Measurements from ENCODE around the gene NRROS.

DNA sequence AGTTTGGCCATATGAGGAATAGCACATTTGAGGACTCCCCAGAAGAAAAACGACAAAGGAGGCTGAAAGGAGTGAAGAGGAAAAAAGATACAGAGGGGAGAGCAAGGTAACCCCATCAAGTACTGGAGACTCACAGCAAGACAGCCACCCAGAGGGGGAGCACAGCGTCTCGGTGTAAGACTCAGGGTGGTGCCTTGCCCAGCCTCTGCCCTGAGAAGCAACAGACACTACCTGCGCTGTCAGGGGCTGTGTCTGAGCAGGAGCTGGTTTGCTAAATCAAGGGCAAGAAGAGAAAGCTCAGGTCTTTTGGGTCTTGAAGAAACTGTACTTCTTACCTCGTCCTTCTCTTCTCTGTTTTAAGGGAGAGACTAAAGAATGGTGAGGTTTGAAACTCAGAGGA, 43.1 kb upstream of the NRROS start:
- no peak for TF ChIP-seq POLR2A (IDR thresholded peaks at IDR 0.05)
- TF ChIP-seq, protein P1, sequence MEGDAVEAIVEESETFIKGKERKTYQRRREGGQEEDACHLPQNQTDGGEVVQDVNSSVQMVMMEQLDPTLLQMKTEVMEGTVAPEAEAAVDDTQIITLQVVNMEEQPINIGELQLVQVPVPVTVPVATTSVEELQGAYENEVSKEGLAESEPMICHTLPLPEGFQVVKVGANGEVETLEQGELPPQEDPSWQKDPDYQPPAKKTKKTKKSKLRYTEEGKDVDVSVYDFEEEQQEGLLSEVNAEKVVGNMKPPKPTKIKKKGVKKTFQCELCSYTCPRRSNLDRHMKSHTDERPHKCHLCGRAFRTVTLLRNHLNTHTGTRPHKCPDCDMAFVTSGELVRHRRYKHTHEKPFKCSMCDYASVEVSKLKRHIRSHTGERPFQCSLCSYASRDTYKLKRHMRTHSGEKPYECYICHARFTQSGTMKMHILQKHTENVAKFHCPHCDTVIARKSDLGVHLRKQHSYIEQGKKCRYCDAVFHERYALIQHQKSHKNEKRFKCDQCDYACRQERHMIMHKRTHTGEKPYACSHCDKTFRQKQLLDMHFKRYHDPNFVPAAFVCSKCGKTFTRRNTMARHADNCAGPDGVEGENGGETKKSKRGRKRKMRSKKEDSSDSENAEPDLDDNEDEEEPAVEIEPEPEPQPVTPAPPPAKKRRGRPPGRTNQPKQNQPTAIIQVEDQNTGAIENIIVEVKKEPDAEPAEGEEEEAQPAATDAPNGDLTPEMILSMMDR (IDR thresholded peaks at IDR 0.05) = no peak

Measured in body of pancreas (tissue), 4 donors.